Thoracic aorta (tissue), 2 donors: ENCODE data around the gene ADGRF5. TPM values are rescaled to one million over a fixed set of nuclear protein-coding genes. Genes with fewer than 3 reads are reported as not detected.

Experiments used
- ATAC-seq: fragments of 150-250 bp; one replicate; pipeline ENCODE4 v1.8.0; 2017; ENCODE audit warnings: low read depth; ENCODE audit not compliant: insufficient number of reproducible peaks, low FRiP score
- DNase-seq: peaks from one replicate; pipeline ENCODE4 v3.0.0-alpha.2; 2020; ENCODE audit warnings: low spot score
- H3K27ac ChIP-seq, 2 donors: fragments of 200-600 bp; sonication (generic); 1 replicate in 1 of 2; 2 replicates in 1 of 2; pipeline ENCODE4 v1.5.1; 2016; ENCODE audit warnings: mild to moderate bottlenecking in 2 of 2, moderate library complexity in 2 of 2
- H3K27me3 ChIP-seq: fragments of 200-600 bp; sonication (generic); replicated peaks from 2 replicates; pipeline ENCODE4 v1.6.0; 2016; ENCODE audit warnings: mild to moderate bottlenecking; ENCODE audit not compliant: insufficient read depth
- H3K36me3 ChIP-seq: fragments of 200-600 bp; sonication (generic); one replicate; pipeline ENCODE4 v1.5.1; 2016
- H3K4me1 ChIP-seq, 2 donors: fragments of 200-600 bp; sonication (generic); 1 replicate in 1 of 2; 2 replicates in 1 of 2; pipeline versions ENCODE4 v1.5.1 to v1.6.0; 2016; ENCODE audit warnings: low read depth in 2 of 2, mild to moderate bottlenecking in 1 of 2; ENCODE audit not compliant: control insufficient read depth in 1 of 2
- H3K4me3 ChIP-seq: fragments of 200-600 bp; sonication (generic); 2 replicates; pipeline ENCODE4 v1.5.1; 2016; ENCODE audit warnings: mild to moderate bottlenecking
- H3K9me3 ChIP-seq: fragments of 200-600 bp; sonication (generic); 2 replicates; pipeline ENCODE4 v1.5.1; 2016
- total RNA-seq, 2 donors: library from RNA; depleted of rRNA; stranded (reverse); fragments of >200 nt; gene quantifications; one replicate each; pipeline versions ENCODE4 v1.1.0 to v1.2.3, GENCODE V29; 2016
- TF ChIP-seq, protein P1 (sequence below): fragments of 200-600 bp; sonication (generic); IDR thresholded peaks from one replicate; pipeline ENCODE4 v1.5.1; 2019; ENCODE audit warnings: antibody characterized with exemption

ADGRF5 gene
- total RNA-seq, 2 donors from 2014 or later, result 13.5 to 18.1 TPM

DNA sequence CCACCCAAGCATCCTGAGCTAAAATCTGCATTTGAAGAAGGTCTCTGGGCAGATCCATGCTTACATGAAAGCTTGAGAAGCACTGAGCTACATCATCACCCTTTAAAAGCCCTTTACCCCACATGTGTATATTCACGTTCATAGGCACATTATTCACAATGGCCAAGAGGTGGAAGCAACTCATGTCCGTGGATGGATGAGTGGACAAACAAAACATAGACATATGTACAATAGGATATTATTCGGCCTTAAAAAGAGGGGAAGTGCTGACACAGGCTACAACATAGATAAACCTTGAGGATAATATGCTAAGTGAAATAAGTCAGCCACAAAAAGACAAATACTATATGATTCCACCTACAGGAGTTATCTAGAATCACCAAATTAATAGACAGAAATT is 17.6 kb downstream of the ADGRF5 start:
- no peak overlapping the region for H3K27ac ChIP-seq
- ATAC-seq, result no peak
- H3K9me3 ChIP-seq, result no peaks in the 10 kb centered on the region
- no peak overlapping the region for H3K4me3 ChIP-seq
- no peaks in the 10 kb centered on the region for H3K36me3 ChIP-seq
- no peaks in the 10 kb centered on the region for H3K4me1 ChIP-seq
- TF ChIP-seq, protein P1, sequence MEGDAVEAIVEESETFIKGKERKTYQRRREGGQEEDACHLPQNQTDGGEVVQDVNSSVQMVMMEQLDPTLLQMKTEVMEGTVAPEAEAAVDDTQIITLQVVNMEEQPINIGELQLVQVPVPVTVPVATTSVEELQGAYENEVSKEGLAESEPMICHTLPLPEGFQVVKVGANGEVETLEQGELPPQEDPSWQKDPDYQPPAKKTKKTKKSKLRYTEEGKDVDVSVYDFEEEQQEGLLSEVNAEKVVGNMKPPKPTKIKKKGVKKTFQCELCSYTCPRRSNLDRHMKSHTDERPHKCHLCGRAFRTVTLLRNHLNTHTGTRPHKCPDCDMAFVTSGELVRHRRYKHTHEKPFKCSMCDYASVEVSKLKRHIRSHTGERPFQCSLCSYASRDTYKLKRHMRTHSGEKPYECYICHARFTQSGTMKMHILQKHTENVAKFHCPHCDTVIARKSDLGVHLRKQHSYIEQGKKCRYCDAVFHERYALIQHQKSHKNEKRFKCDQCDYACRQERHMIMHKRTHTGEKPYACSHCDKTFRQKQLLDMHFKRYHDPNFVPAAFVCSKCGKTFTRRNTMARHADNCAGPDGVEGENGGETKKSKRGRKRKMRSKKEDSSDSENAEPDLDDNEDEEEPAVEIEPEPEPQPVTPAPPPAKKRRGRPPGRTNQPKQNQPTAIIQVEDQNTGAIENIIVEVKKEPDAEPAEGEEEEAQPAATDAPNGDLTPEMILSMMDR, result no peak
- no peak for DNase-seq
- H3K27me3 ChIP-seq, result no peaks in the 10 kb centered on the region

DNA sequence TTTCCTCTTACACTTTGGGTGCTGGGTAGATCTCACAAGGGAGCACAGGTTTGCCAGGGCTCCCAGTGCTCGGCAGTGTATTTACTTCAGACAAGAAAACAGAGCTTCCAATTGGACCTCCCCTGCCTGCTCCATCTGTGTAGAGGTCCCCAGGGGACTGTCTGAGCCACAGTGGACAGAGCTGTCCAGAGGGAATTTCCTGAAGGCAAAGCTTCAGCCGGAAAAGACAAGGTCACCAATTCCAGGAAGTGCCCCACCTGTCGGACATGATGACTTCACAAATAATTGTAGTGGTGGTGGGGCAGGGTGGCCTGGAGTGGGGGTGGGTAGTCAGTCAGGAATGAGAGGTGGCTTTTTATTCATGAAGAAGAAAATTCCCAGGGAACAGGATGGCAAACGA is 18.6 kb downstream of the ADGRF5 start:
- Histone ChIP-seq H3K27me3 (no peaks in the 10 kb centered on the region), H3K36me3 (no peaks in the 10 kb centered on the region), H3K4me1 (no peaks in the 10 kb centered on the region), H3K9me3 (no peaks in the 10 kb centered on the region), H3K4me3 (no peak overlapping the region), H3K27ac (no peak overlapping the region)
- ATAC-seq, result no peak
- DNase-seq, result no peak
- TF ChIP-seq, protein P1, result no peak

DNA sequence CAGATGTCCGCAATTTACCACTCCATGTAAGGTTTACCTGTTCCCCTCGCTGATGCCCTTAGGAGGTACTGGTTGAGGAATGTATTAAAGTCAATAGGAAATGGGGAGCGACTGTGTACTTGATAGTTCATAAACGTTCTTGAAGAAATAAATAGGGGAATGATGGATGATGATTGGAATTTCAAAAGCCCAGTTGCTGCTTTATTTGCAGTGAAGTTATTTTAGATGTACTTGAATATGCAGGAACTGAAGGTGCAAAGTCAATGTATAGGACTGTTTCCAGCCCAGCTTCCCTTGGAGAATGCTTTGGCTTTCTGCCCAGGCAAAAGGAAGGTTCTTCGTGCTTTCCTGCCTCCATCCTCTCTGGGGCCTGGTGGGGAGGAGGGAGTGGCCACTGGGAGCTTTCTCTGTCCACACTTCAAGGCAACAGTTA is 19.8 kb downstream of the ADGRF5 start:
- Histone ChIP-seq H3K27me3 (no peaks in the 10 kb centered on the region), H3K27ac (no peak overlapping the region), H3K4me1 (no peaks in the 10 kb centered on the region), H3K36me3 (no peaks in the 10 kb centered on the region), H3K4me3 (no peak overlapping the region), H3K9me3 (no peaks in the 10 kb centered on the region)
- DNase-seq (no peak), ATAC-seq (no peak)
- TF ChIP-seq, protein P1, result no peak

DNA sequence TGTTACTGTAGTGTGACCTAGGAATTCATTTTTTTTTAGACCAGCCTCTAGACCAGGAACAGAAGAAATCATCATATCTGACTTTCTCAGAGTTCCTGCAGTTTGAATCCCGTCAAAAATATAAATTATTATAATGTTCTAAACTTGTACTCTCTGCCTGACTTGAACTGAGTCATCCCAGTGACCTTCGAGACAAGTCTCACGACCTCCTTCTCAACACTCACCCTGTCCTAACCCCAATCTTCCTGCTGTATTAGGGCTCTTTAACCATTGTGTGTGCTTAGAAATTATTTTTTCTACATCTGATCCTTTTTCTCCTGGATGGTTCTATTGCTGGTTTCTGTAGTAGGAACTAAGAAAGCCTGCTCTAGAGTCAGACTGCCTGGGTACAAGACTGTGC is 21.5 kb downstream of the ADGRF5 start:
- H3K36me3 ChIP-seq, result no peaks in the 10 kb centered on the region
- TF ChIP-seq, protein P1, result no peak
- DNase-seq (no peak), ATAC-seq (no peak)
- no peak overlapping the region for H3K27ac ChIP-seq
- no peaks in the 10 kb centered on the region for H3K9me3 ChIP-seq
- no peak overlapping the region for H3K4me3 ChIP-seq
- peaks cover 0 to 8% of the 10 kb centered on the region in 2 donors for H3K4me1 ChIP-seq
- H3K27me3 ChIP-seq, result no peaks in the 10 kb centered on the region

DNA sequence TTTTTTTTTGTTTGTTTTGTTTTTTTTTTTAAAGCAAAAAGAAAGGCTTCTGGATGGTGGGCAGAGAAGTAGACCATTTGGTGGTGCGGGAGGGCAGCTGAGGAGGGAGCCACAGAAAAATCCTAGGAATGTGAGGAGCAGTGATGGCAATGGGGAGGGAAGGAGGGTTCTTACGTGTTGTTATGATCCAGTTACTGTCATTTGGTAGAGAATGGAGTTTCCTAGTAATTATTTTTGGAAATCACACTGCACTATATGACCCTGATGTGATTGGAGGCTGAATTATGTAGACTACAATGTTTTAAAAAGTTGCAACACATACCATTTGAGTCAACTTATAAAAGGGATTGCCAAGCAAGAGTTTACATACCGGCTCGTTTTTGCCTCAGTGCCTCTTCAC is 22.1 kb downstream of the ADGRF5 start:
- Histone ChIP-seq H3K27me3 (no peaks in the 10 kb centered on the region), H3K27ac (no peak overlapping the region), H3K4me1 (peaks cover 0 to 9% of the 10 kb centered on the region in 2 donors), H3K9me3 (no peaks in the 10 kb centered on the region), H3K36me3 (no peaks in the 10 kb centered on the region), H3K4me3 (no peak overlapping the region)
- DNase-seq (no peak), ATAC-seq (no peak)
- TF ChIP-seq, protein P1, result no peak
